Panc1 (cell line): ENCODE measurements around the gene AHDC1. TPM values are rescaled to one million over a fixed set of nuclear protein-coding genes. Genes with fewer than 3 reads are reported as not detected.

Experiments
- ATAC-seq: fragments of 200-7000 bp; cut with Tn5 transposase; 2 replicates; pipeline ENCODE4 v1.9.1; 2020; ENCODE audit warnings: mild to moderate bottlenecking, moderate library complexity
- BruUV-seq: library from RNA; stranded (reverse); fragments of 400-500 nt; replicated peaks from 2 replicates; lab custom pipeline; 2021; lab: Mats Ljungman, UMichigan
- CTCF ChIA-PET: fragments of 300-600 bp; sonication (Branson Sonifier 250); formaldehyde crosslinking; loops from one replicate; lab custom pipeline; 2022; ENCODE audit warnings: antibody characterized with exemption; lab: Charles Lee
- POLR2A ChIA-PET: fragments of 300-600 bp; sonication (Branson Sonifier 250); formaldehyde crosslinking; loops from one replicate; lab custom pipeline; 2022; ENCODE audit warnings: antibody characterized with exemption; lab: Charles Lee
- DNase-seq: peaks from one replicate; pipeline ENCODE4 v3.0.0-alpha.2; 2010; ENCODE audit warnings: low read depth, low spot score
- H3K27ac ChIP-seq: 2 replicates; pipeline ENCODE4 v1.5.1; 2011; ENCODE audit warnings: mild to moderate bottlenecking, low read length, inconsistent platforms
- H3K27me3 ChIP-seq: fragments of 200-500 bp; sonication (Bioruptor generic); 2 replicates; pipeline ENCODE4 v1.6.0; 2014; ENCODE audit warnings: low read length, inconsistent platforms; ENCODE audit not compliant: control insufficient read depth, insufficient read depth
- H3K36me3 ChIP-seq: fragments of 200-500 bp; sonication (Bioruptor generic); 2 replicates; pipeline ENCODE4 v1.5.1; 2014; ENCODE audit warnings: inconsistent platforms, mild to moderate bottlenecking, low read length, moderate library complexity; ENCODE audit not compliant: control insufficient read depth, insufficient read depth
- H3K4me1 ChIP-seq: 2 replicates; pipeline ENCODE4 v1.5.1; 2011; ENCODE audit warnings: inconsistent platforms, mild to moderate bottlenecking, low read length, moderate library complexity; ENCODE audit not compliant: control insufficient read depth, insufficient read depth
- H3K4me3 ChIP-seq, 2 experiments: 2 replicates each; pipeline ENCODE4 v1.5.1; 2011 to 2012; ENCODE audit warnings: low read depth in 2 of 2, low read length in 2 of 2, mild to moderate bottlenecking in 2 of 2, inconsistent platforms in 1 of 2, moderate library complexity in 1 of 2
- H3K9me3 ChIP-seq: fragments of 200-500 bp; sonication (Bioruptor generic); 2 replicates; pipeline ENCODE4 v1.5.1; 2014; ENCODE audit warnings: low read depth, mild to moderate bottlenecking, inconsistent platforms, low read length, moderate library complexity; ENCODE audit not compliant: control insufficient read depth, insufficient read depth
- POLR2AphosphoS5 ChIP-seq: IDR thresholded peaks from 2 replicates; pipeline ENCODE4 v1.6.1; 2012; ENCODE audit warnings: mild to moderate bottlenecking, low read depth, low read length, moderate library complexity
- SIN3A ChIP-seq: IDR thresholded peaks from 2 replicates; pipeline ENCODE4 v1.6.1; 2012; ENCODE audit warnings: low read depth, mild to moderate bottlenecking, low read length, moderate library complexity, borderline replicate concordance; ENCODE audit not compliant: insufficient read depth
- TCF7L2 ChIP-seq: IDR thresholded peaks from 2 replicates; pipeline ENCODE4 v1.6.1; 2011; ENCODE audit warnings: mild to moderate bottlenecking, low read depth, low read length, inconsistent platforms
- in situ Hi-C: cut with HindIII; loops from 2 replicates; pipeline ENCODE4 v1.10.0; 2016; ENCODE audit warnings: low sequenced_read_pairs, low pct_unique_long_range_greater_than_20kb
- intact Hi-C: fragments of 100-400 bp; cut with micrococcal nuclease; formaldehyde crosslinking; loops from one replicate; pipeline ENCODE4 v1.10.0; 2022; ENCODE audit not compliant: unreplicated experiment
- total RNA-seq: library from RNA; stranded (reverse); gene quantifications from one replicate; pipeline ENCODE4 v1.2.1, GENCODE V29; 2021; ENCODE audit not compliant: unreplicated experiment
- TF ChIP-seq, protein P1 (sequence below): fragments of 450-650 bp; IDR thresholded peaks from 2 replicates; pipeline ENCODE4 v1.5.1; 2017; ENCODE audit warnings: mild to moderate bottlenecking
- TF ChIP-seq, protein P2 (sequence below), 2 experiments: IDR thresholded peaks; 2 replicates each; pipeline ENCODE4 v1.6.1; 2011 to 2012; ENCODE audit warnings: low read depth in 2 of 2, control low read depth in 1 of 2, low read length in 1 of 2, mild to moderate bottlenecking in 1 of 2, moderate library complexity in 1 of 2; ENCODE audit not compliant: insufficient read depth in 1 of 2

AHDC1 gene
- total RNA-seq, 1 experiment from 2014 or later: 47.1 TPM

DNA sequence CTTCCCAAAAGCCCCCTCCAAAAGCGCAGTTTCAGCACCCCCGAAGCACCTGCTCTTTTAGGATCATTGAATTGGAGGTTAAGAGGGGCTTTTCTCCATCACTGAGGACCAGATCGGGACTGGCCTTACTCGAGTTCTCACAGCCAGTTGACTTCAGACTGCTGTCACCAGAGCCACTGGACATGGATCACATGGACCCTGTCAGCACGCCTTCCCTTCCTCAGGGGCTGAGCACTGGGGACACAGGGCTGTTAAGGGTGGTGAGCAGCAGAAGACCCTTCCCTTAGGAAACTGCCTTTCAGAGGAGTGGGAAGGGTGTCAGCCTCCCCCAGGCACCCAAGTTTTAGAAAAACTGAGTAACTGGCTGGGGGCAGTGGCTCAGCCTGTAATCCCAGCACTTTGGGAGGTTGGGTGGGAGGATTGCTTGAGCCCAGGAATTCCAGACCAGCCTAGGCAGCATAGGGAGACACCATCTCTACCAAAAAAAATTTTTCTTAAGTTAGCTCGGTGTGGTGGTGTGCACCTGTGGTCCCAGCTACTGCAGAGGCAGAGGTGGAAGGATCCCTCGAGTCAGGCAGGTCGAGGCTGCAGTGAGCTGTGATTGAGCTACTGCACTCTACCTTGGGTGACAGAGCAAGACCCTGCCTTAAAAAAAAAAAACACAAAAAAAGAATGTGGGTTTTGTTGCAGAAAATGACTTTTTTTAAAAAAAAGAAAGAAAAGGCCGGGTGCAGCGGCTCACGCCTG is 31.6 kb upstream of the AHDC1 start:
- CTCF ChIA-PET: no interaction called here
- no TSS peak for BruUV-seq

GRCh38 chr1:27634985-27635367 is 31.0 kb upstream of the AHDC1 start, which contains the start of gene FGR:
FGR (minus strand) TSS chr1:27635185; CDS start chr1:27623916, 11,269 bp downstream.
- ATAC-seq (no peak), DNase-seq (no peak)
- CTCF ChIA-PET: no interaction called here

More for the DNA sequence above, 31.6 kb upstream of the AHDC1 start:
- Histone ChIP-seq H3K27ac (no peak overlapping the region), H3K4me1 (no peaks in the 10 kb centered on the region), H3K27me3 (peaks cover 9% of the 10 kb centered on the region; the same call in 1 of the 2 replicates), H3K36me3 (no peaks in the 10 kb centered on the region), H3K9me3 (no peaks in the 10 kb centered on the region), H3K4me3 (no peak overlapping the region)
- ATAC-seq (no peak), DNase-seq (no peak)
- intact Hi-C loops: no loop called here
- in situ Hi-C loops: no loop called here
- POLR2A ChIA-PET: no interaction called here
- TF ChIP-seq, protein P1, sequence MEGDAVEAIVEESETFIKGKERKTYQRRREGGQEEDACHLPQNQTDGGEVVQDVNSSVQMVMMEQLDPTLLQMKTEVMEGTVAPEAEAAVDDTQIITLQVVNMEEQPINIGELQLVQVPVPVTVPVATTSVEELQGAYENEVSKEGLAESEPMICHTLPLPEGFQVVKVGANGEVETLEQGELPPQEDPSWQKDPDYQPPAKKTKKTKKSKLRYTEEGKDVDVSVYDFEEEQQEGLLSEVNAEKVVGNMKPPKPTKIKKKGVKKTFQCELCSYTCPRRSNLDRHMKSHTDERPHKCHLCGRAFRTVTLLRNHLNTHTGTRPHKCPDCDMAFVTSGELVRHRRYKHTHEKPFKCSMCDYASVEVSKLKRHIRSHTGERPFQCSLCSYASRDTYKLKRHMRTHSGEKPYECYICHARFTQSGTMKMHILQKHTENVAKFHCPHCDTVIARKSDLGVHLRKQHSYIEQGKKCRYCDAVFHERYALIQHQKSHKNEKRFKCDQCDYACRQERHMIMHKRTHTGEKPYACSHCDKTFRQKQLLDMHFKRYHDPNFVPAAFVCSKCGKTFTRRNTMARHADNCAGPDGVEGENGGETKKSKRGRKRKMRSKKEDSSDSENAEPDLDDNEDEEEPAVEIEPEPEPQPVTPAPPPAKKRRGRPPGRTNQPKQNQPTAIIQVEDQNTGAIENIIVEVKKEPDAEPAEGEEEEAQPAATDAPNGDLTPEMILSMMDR: no peak
- TF ChIP-seq TCF7L2: no peak
- TF ChIP-seq POLR2AphosphoS5: no peak
- TF ChIP-seq SIN3A: no peak
- TF ChIP-seq, protein P2, sequence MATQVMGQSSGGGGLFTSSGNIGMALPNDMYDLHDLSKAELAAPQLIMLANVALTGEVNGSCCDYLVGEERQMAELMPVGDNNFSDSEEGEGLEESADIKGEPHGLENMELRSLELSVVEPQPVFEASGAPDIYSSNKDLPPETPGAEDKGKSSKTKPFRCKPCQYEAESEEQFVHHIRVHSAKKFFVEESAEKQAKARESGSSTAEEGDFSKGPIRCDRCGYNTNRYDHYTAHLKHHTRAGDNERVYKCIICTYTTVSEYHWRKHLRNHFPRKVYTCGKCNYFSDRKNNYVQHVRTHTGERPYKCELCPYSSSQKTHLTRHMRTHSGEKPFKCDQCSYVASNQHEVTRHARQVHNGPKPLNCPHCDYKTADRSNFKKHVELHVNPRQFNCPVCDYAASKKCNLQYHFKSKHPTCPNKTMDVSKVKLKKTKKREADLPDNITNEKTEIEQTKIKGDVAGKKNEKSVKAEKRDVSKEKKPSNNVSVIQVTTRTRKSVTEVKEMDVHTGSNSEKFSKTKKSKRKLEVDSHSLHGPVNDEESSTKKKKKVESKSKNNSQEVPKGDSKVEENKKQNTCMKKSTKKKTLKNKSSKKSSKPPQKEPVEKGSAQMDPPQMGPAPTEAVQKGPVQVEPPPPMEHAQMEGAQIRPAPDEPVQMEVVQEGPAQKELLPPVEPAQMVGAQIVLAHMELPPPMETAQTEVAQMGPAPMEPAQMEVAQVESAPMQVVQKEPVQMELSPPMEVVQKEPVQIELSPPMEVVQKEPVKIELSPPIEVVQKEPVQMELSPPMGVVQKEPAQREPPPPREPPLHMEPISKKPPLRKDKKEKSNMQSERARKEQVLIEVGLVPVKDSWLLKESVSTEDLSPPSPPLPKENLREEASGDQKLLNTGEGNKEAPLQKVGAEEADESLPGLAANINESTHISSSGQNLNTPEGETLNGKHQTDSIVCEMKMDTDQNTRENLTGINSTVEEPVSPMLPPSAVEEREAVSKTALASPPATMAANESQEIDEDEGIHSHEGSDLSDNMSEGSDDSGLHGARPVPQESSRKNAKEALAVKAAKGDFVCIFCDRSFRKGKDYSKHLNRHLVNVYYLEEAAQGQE (IDR thresholded peaks at IDR 0.05; ENCODE audit: insufficient read depth in 1 of 2, low read depth in 2 of 2, low read length in 1 of 2): no peak

More at GRCh38 chr1:27634985-27635367, 31.0 kb upstream of the AHDC1 start, which contains the start of gene FGR:
- Histone ChIP-seq H3K9me3 (no peaks in the 10 kb centered on the region), H3K27ac (no peak within 1 kb of the TSS), H3K4me3 (peak within 1 kb of the TSS; percentile 25 to 41), H3K27me3 (peaks cover 9% of the 10 kb centered on the region; the same call in 1 of the 2 replicates), H3K36me3 (no peaks in the 10 kb centered on the region), H3K4me1 (no peaks in the 10 kb centered on the region)
- no TSS peak for BruUV-seq
- intact Hi-C loops (no loop called here), in situ Hi-C loops (no loop called here)
- POLR2A ChIA-PET: no interaction called here
- TF ChIP-seq SIN3A (no peak), POLR2AphosphoS5 (no peak), TCF7L2 (no peak)
- TF ChIP-seq, protein P2 (IDR thresholded peaks at IDR 0.05; ENCODE audit: insufficient read depth in 1 of 2, low read depth in 2 of 2, low read length in 1 of 2): no peak
- TF ChIP-seq, protein P1: no peak
